ENCODE data around the gene DIS3L2.

The DIS3L2 gene

DNA sequence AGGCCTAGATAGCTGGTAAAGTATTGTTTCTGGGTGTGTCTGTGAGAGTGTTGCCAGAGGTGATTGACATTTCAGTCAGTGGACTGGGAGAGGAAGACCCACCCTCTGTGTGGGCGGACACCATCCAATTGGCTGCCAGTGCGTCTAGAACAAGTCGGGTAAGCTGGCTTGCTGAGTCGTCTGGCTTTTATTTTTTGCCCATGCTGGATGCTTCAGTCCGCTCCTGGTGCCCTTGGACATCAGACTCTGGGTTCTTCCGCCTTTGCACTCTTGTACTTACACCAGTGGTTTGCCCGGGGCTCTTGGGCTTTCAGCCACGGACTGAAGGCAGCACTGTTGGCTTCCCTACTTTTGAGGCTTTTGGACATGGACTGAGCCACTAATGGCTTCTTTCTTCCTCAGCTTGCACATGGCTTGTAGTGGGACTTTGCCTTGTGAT, 24.3 kb downstream of the DIS3L2 start:
- WGBS, 2 donors (ENCODE audit: extremely low coverage in 2 of 2, insufficient read length in 2 of 2, insufficient replicate concordance in 1 of 2): no CpG with 5 or more reads among the region's 8 CpGs
- Histone ChIP-seq H2BK120ac (ENCODE audit: low read depth, low read length) (no peak overlapping the region), H3K79me1 (ENCODE audit: low read depth, low read length) (no peaks in the 10 kb centered on the region), H3K4me2 (ENCODE audit: insufficient read depth, low read length, poor library complexity, severe bottlenecking) (no peak overlapping the region), H3K4me1 (ENCODE audit: control insufficient read depth in 2 of 2, insufficient read depth in 1 of 2, low read depth in 1 of 2, low read length in 2 of 2) (peaks cover 2 to 8% of the 10 kb centered on the region in 2 donors), H3K9me3 (replicated peaks in 1 of 2; ENCODE audit: control insufficient read depth in 2 of 2, insufficient read depth in 1 of 2, low read depth in 1 of 2, low read length in 2 of 2) (no peaks in the 10 kb centered on the region), H3K23ac (ENCODE audit: low read depth, low read length, poor library complexity) (no peak overlapping the region), H2BK15ac (ENCODE audit: low read length) (no peak overlapping the region), H3K18ac (ENCODE audit: low read length) (no peak overlapping the region), H2AFZ (ENCODE audit: low read length) (no peak overlapping the region), H3K4ac (ENCODE audit: low read length) (no peak overlapping the region), H3K36me3 (replicated peaks in 1 of 2; ENCODE audit: control insufficient read depth in 2 of 2, insufficient read depth in 2 of 2, low read length in 2 of 2) (no peaks in the 10 kb centered on the region), H3K4me3 (ENCODE audit: low read length in 2 of 2) (no peak overlapping the region), H3K27me3 (ENCODE audit: control insufficient read depth in 3 of 3, insufficient read depth in 3 of 3, low read depth in 1 of 3, low read length in 3 of 3) (no peaks in the 10 kb centered on the region), H2BK5ac (ENCODE audit: low read length) (no peak overlapping the region), H3K27ac (replicated peaks; ENCODE audit: low read length) (no peak overlapping the region), H4K91ac (ENCODE audit: low read depth, low read length, poor library complexity) (no peak overlapping the region), H2BK12ac (ENCODE audit: low read length) (no peak overlapping the region), H4K8ac (ENCODE audit: low read depth, low read length) (no peak overlapping the region), H2AK5ac (ENCODE audit: low read depth, low read length) (no peak overlapping the region), H3K9ac (ENCODE audit: low read depth, low read length, poor library complexity) (no peak overlapping the region), H3K14ac (ENCODE audit: low read length) (no peak overlapping the region)
- DNase-seq (ENCODE audit: low spot score): no peak

GRCh38 chr2:231987124-231987727, 25.7 kb downstream of the DIS3L2 start:
- Histone ChIP-seq H3K14ac (ENCODE audit: low read length) (no peak overlapping the region), H2AK5ac (ENCODE audit: low read depth, low read length) (no peak overlapping the region), H2BK5ac (ENCODE audit: low read length) (no peak overlapping the region), H3K9me3 (replicated peaks in 1 of 2; ENCODE audit: control insufficient read depth in 2 of 2, insufficient read depth in 1 of 2, low read depth in 1 of 2, low read length in 2 of 2) (no peaks in the 10 kb centered on the region), H2AFZ (ENCODE audit: low read length) (no peak overlapping the region), H4K91ac (ENCODE audit: low read depth, low read length, poor library complexity) (no peak overlapping the region), H3K9ac (ENCODE audit: low read depth, low read length, poor library complexity) (no peak overlapping the region), H2BK12ac (ENCODE audit: low read length) (no peak overlapping the region), H2BK15ac (ENCODE audit: low read length) (no peak overlapping the region), H3K23ac (ENCODE audit: low read depth, low read length, poor library complexity) (no peak overlapping the region), H3K27me3 (ENCODE audit: control insufficient read depth in 3 of 3, insufficient read depth in 3 of 3, low read depth in 1 of 3, low read length in 3 of 3) (no peaks in the 10 kb centered on the region), H3K18ac (ENCODE audit: low read length) (no peak overlapping the region), H3K4me2 (ENCODE audit: insufficient read depth, low read length, poor library complexity, severe bottlenecking) (no peak overlapping the region), H3K4me3 (ENCODE audit: low read length in 2 of 2) (no peak overlapping the region), H3K4ac (ENCODE audit: low read length) (no peak overlapping the region), H3K27ac (replicated peaks; ENCODE audit: low read length) (no peak overlapping the region), H3K4me1 (ENCODE audit: control insufficient read depth in 2 of 2, insufficient read depth in 1 of 2, low read depth in 1 of 2, low read length in 2 of 2) (peaks cover 2 to 8% of the 10 kb centered on the region in 2 donors), H3K36me3 (replicated peaks in 1 of 2; ENCODE audit: control insufficient read depth in 2 of 2, insufficient read depth in 2 of 2, low read length in 2 of 2) (no peaks in the 10 kb centered on the region), H2BK120ac (ENCODE audit: low read depth, low read length) (no peak overlapping the region), H3K79me1 (ENCODE audit: low read depth, low read length) (no peaks in the 10 kb centered on the region), H4K8ac (ENCODE audit: low read depth, low read length) (no peak overlapping the region)
- WGBS, 2 donors (ENCODE audit: extremely low coverage in 2 of 2, insufficient read length in 2 of 2, insufficient replicate concordance in 1 of 2): no CpG with 5 or more reads among the region's 5 CpGs
- no peak for DNase-seq (ENCODE audit: low spot score)

DNA sequence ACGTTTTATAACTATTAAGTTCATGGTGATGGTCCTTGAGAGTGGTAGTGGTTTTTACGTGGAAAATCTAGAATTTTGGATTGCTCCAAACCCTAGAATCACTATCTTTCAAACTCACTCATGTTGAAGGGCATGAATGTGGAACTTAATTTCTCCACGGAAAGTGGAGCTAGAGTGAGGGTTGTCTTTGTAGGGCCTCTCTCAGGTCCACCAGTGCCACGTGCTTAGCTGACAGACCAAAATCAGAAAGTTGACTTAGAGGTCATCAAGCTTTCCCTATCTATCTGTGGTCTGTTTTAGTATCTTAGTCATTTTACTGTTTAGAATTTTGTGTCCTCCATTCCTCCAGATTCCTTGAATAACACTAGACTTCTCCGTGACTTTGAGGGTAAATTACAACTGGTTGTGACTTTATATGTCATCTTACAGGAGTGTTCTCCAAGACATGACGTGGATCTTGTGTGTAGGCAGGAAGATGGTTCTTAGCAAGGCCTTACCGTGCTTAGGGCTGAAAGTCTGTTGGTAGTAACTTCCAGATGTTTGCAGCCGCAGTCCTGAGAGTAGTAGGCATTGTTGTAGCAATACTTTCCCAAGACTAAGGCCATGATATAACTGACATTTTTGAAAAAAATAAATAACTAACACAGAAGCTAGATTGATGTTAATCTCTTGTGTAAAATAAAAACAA, 26.8 kb downstream of the DIS3L2 start:
- Histone ChIP-seq H3K36me3 (replicated peaks in 1 of 2; ENCODE audit: control insufficient read depth in 2 of 2, insufficient read depth in 2 of 2, low read length in 2 of 2) (no peaks in the 10 kb centered on the region), H4K8ac (ENCODE audit: low read depth, low read length) (no peak overlapping the region), H3K27me3 (ENCODE audit: control insufficient read depth in 3 of 3, insufficient read depth in 3 of 3, low read depth in 1 of 3, low read length in 3 of 3) (no peaks in the 10 kb centered on the region), H2BK12ac (ENCODE audit: low read length) (no peak overlapping the region), H3K14ac (ENCODE audit: low read length) (no peak overlapping the region), H2BK15ac (ENCODE audit: low read length) (no peak overlapping the region), H3K9me3 (replicated peaks in 1 of 2; ENCODE audit: control insufficient read depth in 2 of 2, insufficient read depth in 1 of 2, low read depth in 1 of 2, low read length in 2 of 2) (no peaks in the 10 kb centered on the region), H2AFZ (ENCODE audit: low read length) (no peak overlapping the region), H3K4me1 (ENCODE audit: control insufficient read depth in 2 of 2, insufficient read depth in 1 of 2, low read depth in 1 of 2, low read length in 2 of 2) (peaks cover 2 to 8% of the 10 kb centered on the region in 2 donors), H3K4ac (ENCODE audit: low read length) (no peak overlapping the region), H3K23ac (ENCODE audit: low read depth, low read length, poor library complexity) (no peak overlapping the region), H4K91ac (ENCODE audit: low read depth, low read length, poor library complexity) (no peak overlapping the region), H3K27ac (replicated peaks; ENCODE audit: low read length) (no peak overlapping the region), H2BK5ac (ENCODE audit: low read length) (no peak overlapping the region), H3K9ac (ENCODE audit: low read depth, low read length, poor library complexity) (no peak overlapping the region), H2AK5ac (ENCODE audit: low read depth, low read length) (no peak overlapping the region), H3K4me2 (ENCODE audit: insufficient read depth, low read length, poor library complexity, severe bottlenecking) (no peak overlapping the region), H3K4me3 (ENCODE audit: low read length in 2 of 2) (no peak overlapping the region), H2BK120ac (ENCODE audit: low read depth, low read length) (no peak overlapping the region), H3K79me1 (ENCODE audit: low read depth, low read length) (no peaks in the 10 kb centered on the region), H3K18ac (ENCODE audit: low read length) (no peak overlapping the region)
- WGBS, 2 donors (ENCODE audit: extremely low coverage in 2 of 2, insufficient read length in 2 of 2, insufficient replicate concordance in 1 of 2): no CpG with 5 or more reads among the region's 8 CpGs
- no peak for DNase-seq (ENCODE audit: low spot score)

GRCh38 chr2:231991664-231992063, 30.2 kb downstream of the DIS3L2 start:
- Histone ChIP-seq H3K23ac (ENCODE audit: low read depth, low read length, poor library complexity) (no peak overlapping the region), H2BK12ac (ENCODE audit: low read length) (no peak overlapping the region), H3K4me1 (ENCODE audit: control insufficient read depth in 2 of 2, insufficient read depth in 1 of 2, low read depth in 1 of 2, low read length in 2 of 2) (peaks cover 2 to 7% of the 10 kb centered on the region in 2 donors), H3K4me3 (ENCODE audit: low read length in 2 of 2) (no peak overlapping the region), H3K36me3 (replicated peaks in 1 of 2; ENCODE audit: control insufficient read depth in 2 of 2, insufficient read depth in 2 of 2, low read length in 2 of 2) (no peaks in the 10 kb centered on the region), H3K9me3 (replicated peaks in 1 of 2; ENCODE audit: control insufficient read depth in 2 of 2, insufficient read depth in 1 of 2, low read depth in 1 of 2, low read length in 2 of 2) (no peaks in the 10 kb centered on the region), H3K27me3 (ENCODE audit: control insufficient read depth in 3 of 3, insufficient read depth in 3 of 3, low read depth in 1 of 3, low read length in 3 of 3) (no peaks in the 10 kb centered on the region), H3K4me2 (ENCODE audit: insufficient read depth, low read length, poor library complexity, severe bottlenecking) (no peak overlapping the region), H3K4ac (ENCODE audit: low read length) (no peak overlapping the region), H4K8ac (ENCODE audit: low read depth, low read length) (no peak overlapping the region), H2AFZ (ENCODE audit: low read length) (no peak overlapping the region), H4K91ac (ENCODE audit: low read depth, low read length, poor library complexity) (no peak overlapping the region), H3K79me1 (ENCODE audit: low read depth, low read length) (no peaks in the 10 kb centered on the region), H3K18ac (ENCODE audit: low read length) (no peak overlapping the region), H3K27ac (replicated peaks; ENCODE audit: low read length) (no peak overlapping the region), H3K14ac (ENCODE audit: low read length) (no peak overlapping the region), H2BK5ac (ENCODE audit: low read length) (no peak overlapping the region), H2AK5ac (ENCODE audit: low read depth, low read length) (no peak overlapping the region), H2BK120ac (ENCODE audit: low read depth, low read length) (no peak overlapping the region), H2BK15ac (ENCODE audit: low read length) (no peak overlapping the region), H3K9ac (ENCODE audit: low read depth, low read length, poor library complexity) (no peak overlapping the region)
- DNase-seq (ENCODE audit: low spot score): no peak
- no CpG with 5 or more reads among the region's 3 CpGs for WGBS, 2 donors (ENCODE audit: extremely low coverage in 2 of 2, insufficient read length in 2 of 2, insufficient replicate concordance in 1 of 2)
